Adrenal gland (tissue), 12 donors: Measurements from ENCODE around the gene ZFAND5. TPM values are rescaled to one million over a fixed set of nuclear protein-coding genes. Genes with fewer than 3 reads are reported as not detected.

Experiments used
- DNase-seq, 7 donors: peaks; one replicate each; pipeline ENCODE4 v3.0.0-alpha.2; 2019 to 2020
- H3K27ac ChIP-seq, 5 donors: fragments of 200-600 bp; sonication (generic) in 4 of 5; 1 replicate in 3 of 5; 2 replicates in 2 of 5; pipeline versions ENCODE4 v1.5.1 to v1.8.0; 2016 to 2020; ENCODE audit warnings: mild to moderate bottlenecking in 1 of 5
- H3K27me3 ChIP-seq: fragments of 200-600 bp; 2 replicates; pipeline ENCODE4 v1.8.0; 2021
- H3K36me3 ChIP-seq, 2 donors: fragments of 200-600 bp; replicated peaks in 1 of 2; 1 replicate in 1 of 2; 2 replicates in 1 of 2; pipeline versions ENCODE4 v1.5.1 to v1.8.0; 2018 to 2022
- H3K4me1 ChIP-seq, 2 donors: fragments of 200-600 bp; replicated peaks in 1 of 2; 1 replicate in 1 of 2; 2 replicates in 1 of 2; pipeline versions ENCODE4 v1.5.1 to v1.8.0; 2018 to 2021
- H3K4me3 ChIP-seq, 4 donors: fragments of 200-600 bp; sonication (generic) in 3 of 4; one replicate each; pipeline ENCODE4 v1.5.1; 2016 to 2018
- H3K9me3 ChIP-seq, 3 donors: fragments of 200-600 bp; sonication (generic) in 1 of 3; replicated peaks in 1 of 3; 1 replicate in 2 of 3; 2 replicates in 1 of 3; pipeline versions ENCODE4 v1.5.1 to v1.8.0; 2016 to 2021
- CTCF ChIP-seq, 6 experiments: fragments of 450-650 bp in 4 of 6; fragments of 200-600 bp in 2 of 6; sonication (generic) in 1 of 6; IDR thresholded peaks; 1 replicate in 5 of 6; 2 replicates in 1 of 6; pipeline versions ENCODE4 v1.5.1 to v1.8.0; 2016 to 2021; ENCODE audit warnings: antibody characterized with exemption in 6 of 6, mild to moderate bottlenecking in 2 of 6, moderate library complexity in 1 of 6
- POLR2A ChIP-seq, 2 donors: fragments of 450-650 bp; IDR thresholded peaks; one replicate each; pipeline ENCODE4 v1.6.1; 2017; ENCODE audit warnings: antibody characterized with exemption in 2 of 2, mild to moderate bottlenecking in 2 of 2, moderate library complexity in 1 of 2
- WGBS, 4 donors: extraction: QIAGEN DNeasy Blood & Tissue Kit in 2 of 4; methylation state at CpG; one replicate each; pipeline versions ENCODE4 v1.1.5 to v1.1.7; 2013 to 2017; 5-methylcytosine and 5-hydroxymethylcytosine counted together
- intact Hi-C, 2 donors: fragments of 100-400 bp; cut with DNase I; formaldehyde crosslinking; loops; one replicate each; pipeline versions ENCODE4 v1.14.1 to v1.15.0; 2022 to 2023
- polyA plus RNA-seq, 3 donors: library from polyadenylated mRNA; stranded (reverse); fragments of 200-250 nt in 2 of 3; fragments of 350-450 nt in 1 of 3; fragmentation: Illumina TruSeq in 1 of 3; extraction: RNeasy Lipid Tissue Mini Kit (QIAGEN cat#74804) in 1 of 3; gene quantifications; one replicate each; pipeline ENCODE4 v1.2.3, GENCODE V29; 2013 to 2014
- total RNA-seq, 9 donors: library from RNA; depleted of rRNA in 4 of 9; stranded (reverse); fragments of >200 nt in 4 of 9; fragments of 120-200 nt in 1 of 9; fragmentation: NEBNext Ultra II Directional in 1 of 9; extraction: Animal tissue kit (Norgen Biotek cat#: 25700) in 1 of 9; gene quantifications; one replicate each; pipeline versions ENCODE4 v1.1.0 to v1.2.4, GENCODE V29; 2013 to 2023
- donor health status: healthy with polysubstance abuse.
- donor health status: Bipolar disorder and iron deficiency.
- donor health status: DM: yes; HTN: yes; CAD: no.
- donor health status: DM: no; HTN: no; CAD: no.
- donor health status: DM: no; HTN: no; CAD: no.
- donor health status: DM: yes; HTN: yes; CAD: no.

Gene ZFAND5
- total and polyA plus RNA-seq, 12 donors: 119 to 326 (median 193) TPM

GRCh38 chr9:72305102-72305546, 59.9 kb downstream of the ZFAND5 start:
- Histone ChIP-seq H3K27me3 (no peaks in the 10 kb centered on the region), H3K4me1 (no peaks in the 10 kb centered on the region), H3K4me3 (peak overlapping the region in 1 of 4 donors; percentile 45), H3K9me3 (no peaks in the 10 kb centered on the region), H3K36me3 (no peaks in the 10 kb centered on the region), H3K27ac (peak overlapping the region in 3 of 5 donors; percentile 57 to 86 (median 77))
- intact Hi-C loops: no loop called here
- DNase-seq: peak; percentile 59 to 93 (median 83)
- TF ChIP-seq POLR2A (IDR thresholded peaks at IDR 0.05) (peak in 1 of 2 donors; percentile 79), CTCF (IDR thresholded peaks at IDR 0.05) (no peak)
- WGBS, 4 donors: 33 to 60% (median 48%) methylated on average over 8 of the region's 8 CpGs

DNA sequence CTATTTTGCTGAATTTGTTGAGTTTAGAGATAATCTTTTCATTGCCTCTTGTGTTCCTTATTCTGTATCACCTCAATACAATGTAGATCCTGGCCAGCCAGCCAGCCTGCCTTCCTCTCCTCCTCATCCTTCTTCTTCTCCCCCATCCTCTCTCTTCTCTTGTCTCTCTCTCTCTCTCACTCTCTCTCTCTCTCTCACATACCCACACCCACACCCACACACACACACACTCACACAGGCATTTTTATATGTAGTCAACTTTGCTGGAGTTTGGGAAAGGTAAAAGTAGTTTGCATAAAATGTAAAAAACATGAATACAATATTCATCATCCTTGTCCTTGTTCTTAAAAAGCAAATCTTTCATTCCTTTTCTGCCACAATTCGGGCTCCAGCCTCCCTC, 60.5 kb downstream of the ZFAND5 start:
- H3K4me1 ChIP-seq: peaks cover under 1 to 1% of the 10 kb centered on the region in 2 donors
- intact Hi-C loops: no loop called here
- H3K27me3 ChIP-seq: no peaks in the 10 kb centered on the region
- peak overlapping the region in 3 of 5 donors; percentile 57 to 86 (median 77) for H3K27ac ChIP-seq
- 29 to 77% (median 43%) methylated on average over 1 of the region's 1 CpG for WGBS, 4 donors
- H3K4me3 ChIP-seq: peak overlapping the region in 1 of 4 donors; percentile 45
- no peaks in the 10 kb centered on the region for H3K9me3 ChIP-seq
- TF ChIP-seq POLR2A (IDR thresholded peaks at IDR 0.05) (no peak), CTCF (IDR thresholded peaks at IDR 0.05) (no peak)
- H3K36me3 ChIP-seq: no peaks in the 10 kb centered on the region
- DNase-seq: no peak

Other genes starting within 250 kb of the ZFAND5 start
- gene GDA, start 215.8 kb downstream of the ZFAND5 start, total RNA-seq: 1 to 10 TPM in 3 of 9 donors, under 1 TPM in 4, not detected in 2; 0.06 to 2.8 (median 0.27) TPM
- 1 to 10 TPM in 1 of 3 donors, under 1 TPM in 2; 0.57 to 1.8 (median 0.64) TPM for gene GDA, start 215.8 kb downstream of the ZFAND5 start, polyA plus RNA-seq
- 1 to 10 TPM in 1 of 9 donors, under 1 TPM in 4, not detected in 4; 0.22 to 1.5 (median 0.50) TPM for gene TMC1, start 156.4 kb upstream of the ZFAND5 start, total RNA-seq
- gene TMC1, start 156.4 kb upstream of the ZFAND5 start, polyA plus RNA-seq: not detected